ENCODE measurements around the gene SLC23A3.
A peak's percentile ranks its signal among the peaks of the same experiment; 100 is the strongest.

DNA sequence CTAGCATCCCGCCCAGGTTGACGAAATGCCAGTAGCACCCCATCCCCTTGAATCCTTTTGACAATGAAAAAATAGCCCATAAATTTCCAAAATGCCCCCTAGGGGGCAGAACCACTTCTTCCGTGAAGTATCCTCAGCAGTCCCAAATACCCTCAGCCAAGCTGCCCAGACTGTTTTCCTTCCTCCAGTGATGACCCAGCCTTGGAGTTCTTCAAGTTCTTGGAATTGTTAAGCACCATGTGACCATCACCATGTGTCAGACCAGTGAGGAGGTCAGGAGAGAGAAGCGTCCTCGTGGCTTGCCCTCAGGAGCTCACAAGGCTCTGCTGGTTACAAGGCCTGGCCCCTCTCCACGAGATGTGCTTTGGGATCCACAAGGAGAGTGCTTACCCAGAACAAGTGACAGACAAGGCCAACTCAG lies 1.4 kb upstream of the SLC23A3 start:
- TF ChIP-seq EZH2 (IDR thresholded peaks at IDR 0.05; ENCODE audit: borderline replicate concordance, low read length) = no peak
- TF ChIP-seq, protein P1, sequence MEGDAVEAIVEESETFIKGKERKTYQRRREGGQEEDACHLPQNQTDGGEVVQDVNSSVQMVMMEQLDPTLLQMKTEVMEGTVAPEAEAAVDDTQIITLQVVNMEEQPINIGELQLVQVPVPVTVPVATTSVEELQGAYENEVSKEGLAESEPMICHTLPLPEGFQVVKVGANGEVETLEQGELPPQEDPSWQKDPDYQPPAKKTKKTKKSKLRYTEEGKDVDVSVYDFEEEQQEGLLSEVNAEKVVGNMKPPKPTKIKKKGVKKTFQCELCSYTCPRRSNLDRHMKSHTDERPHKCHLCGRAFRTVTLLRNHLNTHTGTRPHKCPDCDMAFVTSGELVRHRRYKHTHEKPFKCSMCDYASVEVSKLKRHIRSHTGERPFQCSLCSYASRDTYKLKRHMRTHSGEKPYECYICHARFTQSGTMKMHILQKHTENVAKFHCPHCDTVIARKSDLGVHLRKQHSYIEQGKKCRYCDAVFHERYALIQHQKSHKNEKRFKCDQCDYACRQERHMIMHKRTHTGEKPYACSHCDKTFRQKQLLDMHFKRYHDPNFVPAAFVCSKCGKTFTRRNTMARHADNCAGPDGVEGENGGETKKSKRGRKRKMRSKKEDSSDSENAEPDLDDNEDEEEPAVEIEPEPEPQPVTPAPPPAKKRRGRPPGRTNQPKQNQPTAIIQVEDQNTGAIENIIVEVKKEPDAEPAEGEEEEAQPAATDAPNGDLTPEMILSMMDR (conservative IDR thresholded peaks at IDR 0.05 in 1 of 2, IDR thresholded peaks at IDR 0.05 in 1 of 2; ENCODE audit: extremely low read depth in 1 of 2, insufficient read depth in 1 of 2, low read depth in 1 of 2, low read length in 2 of 2) = peak; percentile 61 to 67
